B cell (primary cell): Measurements from ENCODE around the gene THUMPD3.

Experiments
- EZH2 ChIP-seq: IDR thresholded peaks from 2 replicates; pipeline ENCODE4 v1.6.1; 2012; ENCODE audit warnings: borderline replicate concordance, low read depth, mild to moderate bottlenecking, moderate library complexity, low read length; ENCODE audit not compliant: insufficient read depth, poor library complexity, severe bottlenecking
- TF ChIP-seq, protein P1 (sequence below): fragments of 200-600 bp; IDR thresholded peaks from one replicate; pipeline ENCODE4 v1.8.0; 2022; ENCODE audit warnings: antibody characterized with exemption, mild to moderate bottlenecking

DNA sequence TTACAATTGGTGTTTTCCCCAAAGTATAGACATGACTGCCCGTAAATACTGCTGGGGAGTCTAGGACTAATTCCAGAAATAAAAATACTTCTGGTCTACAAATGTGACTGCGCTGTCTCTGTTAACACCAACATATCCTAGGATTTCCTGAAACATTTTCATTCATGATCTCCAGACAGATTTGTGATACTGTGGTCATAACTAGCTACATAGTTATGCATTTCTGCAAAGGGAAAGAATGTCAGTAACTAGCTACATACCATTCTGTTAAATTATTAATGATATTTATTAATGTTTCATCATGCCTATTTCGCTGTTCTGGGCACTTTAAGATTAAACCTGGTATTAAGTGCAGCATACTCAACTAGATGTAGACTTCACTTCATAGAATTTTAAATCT is 67.9 kb downstream of the THUMPD3 start:
- TF ChIP-seq, protein P1, sequence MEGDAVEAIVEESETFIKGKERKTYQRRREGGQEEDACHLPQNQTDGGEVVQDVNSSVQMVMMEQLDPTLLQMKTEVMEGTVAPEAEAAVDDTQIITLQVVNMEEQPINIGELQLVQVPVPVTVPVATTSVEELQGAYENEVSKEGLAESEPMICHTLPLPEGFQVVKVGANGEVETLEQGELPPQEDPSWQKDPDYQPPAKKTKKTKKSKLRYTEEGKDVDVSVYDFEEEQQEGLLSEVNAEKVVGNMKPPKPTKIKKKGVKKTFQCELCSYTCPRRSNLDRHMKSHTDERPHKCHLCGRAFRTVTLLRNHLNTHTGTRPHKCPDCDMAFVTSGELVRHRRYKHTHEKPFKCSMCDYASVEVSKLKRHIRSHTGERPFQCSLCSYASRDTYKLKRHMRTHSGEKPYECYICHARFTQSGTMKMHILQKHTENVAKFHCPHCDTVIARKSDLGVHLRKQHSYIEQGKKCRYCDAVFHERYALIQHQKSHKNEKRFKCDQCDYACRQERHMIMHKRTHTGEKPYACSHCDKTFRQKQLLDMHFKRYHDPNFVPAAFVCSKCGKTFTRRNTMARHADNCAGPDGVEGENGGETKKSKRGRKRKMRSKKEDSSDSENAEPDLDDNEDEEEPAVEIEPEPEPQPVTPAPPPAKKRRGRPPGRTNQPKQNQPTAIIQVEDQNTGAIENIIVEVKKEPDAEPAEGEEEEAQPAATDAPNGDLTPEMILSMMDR = no peak
- TF ChIP-seq EZH2 = no peak
